GM23338 (cell line): ENCODE data around the gene BCL2L12. TPM values are rescaled to one million over a fixed set of nuclear protein-coding genes. Genes with fewer than 3 reads are reported as not detected.

ENCODE experiments used
- ATAC-seq: fragments of 200-7000 bp; cut with Tn5 transposase; 3 replicates; pipeline ENCODE4 v1.9.1; 2020
- DNase-seq: peaks from one replicate; pipeline ENCODE4 v3.0.0-alpha.2; 2015; ENCODE audit warnings: low spot score
- H2AFZ ChIP-seq: fragments of 200-600 bp; sonication (generic); 2 replicates; pipeline ENCODE4 v1.8.0; 2016; ENCODE audit warnings: antibody characterized with exemption, mild to moderate bottlenecking, moderate library complexity
- H3F3A ChIP-seq: fragments of 200-600 bp; sonication (generic); replicated peaks from 2 replicates; pipeline ENCODE4 v1.8.0; 2017; ENCODE audit warnings: antibody characterized with exemption, mixed run types, low read depth
- H3K27ac ChIP-seq: fragments of 200-600 bp; sonication (generic); 2 replicates; pipeline ENCODE4 v1.6.1; 2016; ENCODE audit warnings: low read depth
- H3K27me3 ChIP-seq: fragments of 200-600 bp; sonication (generic); 2 replicates; pipeline ENCODE4 v1.8.0; 2016; ENCODE audit warnings: mild to moderate bottlenecking, mixed run types, moderate library complexity; ENCODE audit not compliant: insufficient read depth
- H3K36me3 ChIP-seq: fragments of 200-600 bp; sonication (generic); 2 replicates; pipeline ENCODE4 v1.8.0; 2016; ENCODE audit warnings: mild to moderate bottlenecking; ENCODE audit not compliant: insufficient read depth
- H3K4me1 ChIP-seq: fragments of 200-600 bp; sonication (generic); 2 replicates; pipeline ENCODE4 v1.8.0; 2016; ENCODE audit warnings: mild to moderate bottlenecking, moderate library complexity; ENCODE audit not compliant: insufficient read depth
- H3K4me2 ChIP-seq: fragments of 200-600 bp; sonication (generic); 2 replicates; pipeline ENCODE4 v1.7.1; 2017; ENCODE audit warnings: mixed run types
- H3K4me3 ChIP-seq: fragments of 200-600 bp; sonication (generic); 2 replicates; pipeline ENCODE4 v1.6.1; 2016; ENCODE audit warnings: mixed run types
- H3K79me2 ChIP-seq: fragments of 200-600 bp; sonication (generic); replicated peaks from 2 replicates; pipeline ENCODE4 v1.8.0; 2017; ENCODE audit warnings: mild to moderate bottlenecking; ENCODE audit not compliant: insufficient read depth
- H3K9me2 ChIP-seq: fragments of 200-600 bp; sonication (generic); 2 replicates; pipeline ENCODE4 v1.8.0; 2017; ENCODE audit not compliant: insufficient read depth
- H4K20me1 ChIP-seq: fragments of 200-600 bp; sonication (generic); replicated peaks from 2 replicates; pipeline ENCODE4 v1.8.0; 2017; ENCODE audit warnings: mild to moderate bottlenecking; ENCODE audit not compliant: insufficient read depth
- H3K27ac Mint-ChIP-seq: 2 replicates; pipeline ENCODE4 v1.8.0; 2020; ENCODE audit warnings: inconsistent platforms, mild to moderate bottlenecking, moderate library complexity, mixed read lengths
- H3K27me3 Mint-ChIP-seq: 3 replicates; pipeline ENCODE4 v1.8.0; 2022; ENCODE audit warnings: low read depth, mild to moderate bottlenecking, moderate library complexity, mixed read lengths, inconsistent platforms; ENCODE audit not compliant: insufficient read depth, poor library complexity
- H3K36me3 Mint-ChIP-seq: 3 replicates; pipeline ENCODE4 v1.8.0; 2021; ENCODE audit warnings: low read depth, mild to moderate bottlenecking, inconsistent platforms, moderate library complexity, mixed read lengths
- H3K4me1 Mint-ChIP-seq: 3 replicates; pipeline ENCODE4 v1.8.0; 2020; ENCODE audit warnings: mild to moderate bottlenecking, inconsistent platforms, mixed read lengths
- H3K4me3 Mint-ChIP-seq: 3 replicates; pipeline ENCODE4 v1.8.0; 2021; ENCODE audit warnings: moderate library complexity, mild to moderate bottlenecking, inconsistent platforms, mixed read lengths
- H3K9me3 Mint-ChIP-seq: 3 replicates; pipeline ENCODE4 v1.8.0; 2020; ENCODE audit warnings: moderate library complexity, mild to moderate bottlenecking, inconsistent platforms, mixed read lengths
- CREB1 ChIP-seq: fragments of 250-450 bp; sonication (Bioruptor Pico); IDR thresholded peaks from 2 replicates; pipeline ENCODE4 v1.5.0; 2020; ENCODE audit warnings: low read depth, mild to moderate bottlenecking, moderate library complexity
- EZH2 ChIP-seq: fragments of 200-600 bp; sonication (generic); IDR thresholded peaks from one replicate; pipeline ENCODE4 v1.8.0; 2017; ENCODE audit warnings: antibody characterized with exemption, mild to moderate bottlenecking, low read depth; ENCODE audit not compliant: unreplicated experiment
- EZH2phosphoT487 ChIP-seq: fragments of 200-600 bp; sonication (generic); IDR thresholded peaks from one replicate; pipeline ENCODE4 v1.8.1; 2018; ENCODE audit warnings: antibody characterized with exemption; ENCODE audit not compliant: unreplicated experiment
- JUNB ChIP-seq: IDR thresholded peaks from one replicate; pipeline ENCODE4 v1.6.1; 2016; ENCODE audit warnings: antibody characterized with exemption; ENCODE audit not compliant: unreplicated experiment
- NANOG ChIP-seq: IDR thresholded peaks from 2 replicates; pipeline ENCODE4 v1.6.1; 2016; ENCODE audit warnings: antibody characterized with exemption, borderline replicate concordance
- POLR2AphosphoS5 ChIP-seq: IDR thresholded peaks from 2 replicates; pipeline ENCODE4 v1.6.1; 2016; ENCODE audit warnings: antibody characterized with exemption, low read depth
- REST ChIP-seq: IDR thresholded peaks from one replicate; pipeline ENCODE4 v1.6.1; 2018; ENCODE audit warnings: antibody characterized with exemption; ENCODE audit not compliant: unreplicated experiment
- STAT1 ChIP-seq: IDR thresholded peaks from one replicate; pipeline ENCODE4 v1.6.1; 2016; ENCODE audit warnings: antibody characterized with exemption; ENCODE audit not compliant: unreplicated experiment
- ZNF114 ChIP-seq: fragments of 250-450 bp; sonication (Bioruptor Pico); IDR thresholded peaks from 2 replicates; pipeline ENCODE4 v1.5.0; 2020; ENCODE audit warnings: mild to moderate bottlenecking, moderate library complexity
- ZNF331 ChIP-seq: fragments of 250-450 bp; sonication (Bioruptor Pico); IDR thresholded peaks from 2 replicates; pipeline ENCODE4 v1.5.0; 2020; ENCODE audit warnings: low read depth, mild to moderate bottlenecking, moderate library complexity
- ZNF462 ChIP-seq: fragments of 250-450 bp; sonication (Bioruptor Pico); IDR thresholded peaks from 2 replicates; pipeline ENCODE4 v1.5.0; 2020; ENCODE audit warnings: mild to moderate bottlenecking, moderate library complexity
- polyA plus RNA-seq: library from polyadenylated mRNA; unstranded; fragments of >200 nt; fragmentation: Nextera tagmentation; extraction: Ambion mirVana; gene quantifications from 2 replicates; pipeline ENCODE4 v1.2.1, GENCODE V29; 2016
- total RNA-seq: library from RNA; depleted of rRNA; stranded (reverse); fragments of >200 nt; shearing (Covaris generic); gene quantifications from 2 replicates; pipeline ENCODE4 v1.2.3, GENCODE V29; 2014
- TF ChIP-seq, protein P1 (sequence below), 2 experiments: fragments of 200-600 bp in 1 of 2; sonication (generic) in 1 of 2; conservative IDR thresholded peaks; 2 replicates each; pipeline versions ENCODE4 v1.5.1 to v1.6.1; 2016 to 2017; ENCODE audit warnings: antibody characterized with exemption in 2 of 2, low read depth in 2 of 2, mild to moderate bottlenecking in 2 of 2, moderate library complexity in 1 of 2
- TF ChIP-seq, protein P2 (sequence below): IDR thresholded peaks from 2 replicates; pipeline ENCODE4 v1.6.1; 2016; ENCODE audit warnings: antibody characterized with exemption

Gene BCL2L12
- total and polyA plus RNA-seq, 2 experiments from 2014 or later: 61.3 to 102 TPM

DNA sequence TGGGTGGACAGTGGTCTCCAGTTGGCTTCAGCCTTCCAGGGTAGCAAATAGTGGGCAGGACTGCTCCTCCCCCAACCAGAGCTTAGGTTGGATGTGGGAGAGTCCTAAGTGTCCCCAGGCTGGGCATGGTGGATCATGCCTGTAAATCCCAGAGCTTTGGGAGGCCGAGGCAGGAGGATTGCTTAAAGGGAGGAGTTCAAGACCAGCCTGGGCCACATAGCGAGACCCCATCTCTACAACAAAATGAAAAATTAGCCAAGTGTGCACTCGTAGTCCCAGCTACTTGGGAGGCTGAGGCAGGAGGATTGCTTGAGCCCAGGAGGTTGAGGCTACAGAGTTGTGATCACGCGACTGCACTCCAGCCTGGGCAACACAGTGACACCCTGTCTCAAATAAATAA, 33.2 kb upstream of the BCL2L12 start:
- peaks cover 14% of the 10 kb centered on the region; the same call in 1 of the 2 replicates for H3K4me1 ChIP-seq
- TF ChIP-seq ZNF114 (CRISPR knock-in tag) (no peak), EZH2 (no peak), CREB1 (CRISPR knock-in tag) (no peak), STAT1 (no peak), REST (no peak), JUNB (no peak), ZNF331 (no peak), NANOG (no peak), EZH2phosphoT487 (no peak), POLR2AphosphoS5 (no peak), ZNF462 (CRISPR knock-in tag) (no peak)
- TF ChIP-seq, protein P1, sequence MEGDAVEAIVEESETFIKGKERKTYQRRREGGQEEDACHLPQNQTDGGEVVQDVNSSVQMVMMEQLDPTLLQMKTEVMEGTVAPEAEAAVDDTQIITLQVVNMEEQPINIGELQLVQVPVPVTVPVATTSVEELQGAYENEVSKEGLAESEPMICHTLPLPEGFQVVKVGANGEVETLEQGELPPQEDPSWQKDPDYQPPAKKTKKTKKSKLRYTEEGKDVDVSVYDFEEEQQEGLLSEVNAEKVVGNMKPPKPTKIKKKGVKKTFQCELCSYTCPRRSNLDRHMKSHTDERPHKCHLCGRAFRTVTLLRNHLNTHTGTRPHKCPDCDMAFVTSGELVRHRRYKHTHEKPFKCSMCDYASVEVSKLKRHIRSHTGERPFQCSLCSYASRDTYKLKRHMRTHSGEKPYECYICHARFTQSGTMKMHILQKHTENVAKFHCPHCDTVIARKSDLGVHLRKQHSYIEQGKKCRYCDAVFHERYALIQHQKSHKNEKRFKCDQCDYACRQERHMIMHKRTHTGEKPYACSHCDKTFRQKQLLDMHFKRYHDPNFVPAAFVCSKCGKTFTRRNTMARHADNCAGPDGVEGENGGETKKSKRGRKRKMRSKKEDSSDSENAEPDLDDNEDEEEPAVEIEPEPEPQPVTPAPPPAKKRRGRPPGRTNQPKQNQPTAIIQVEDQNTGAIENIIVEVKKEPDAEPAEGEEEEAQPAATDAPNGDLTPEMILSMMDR (conservative IDR thresholded peaks at IDR 0.05; ENCODE audit: low read depth in 2 of 2): no peak
- TF ChIP-seq, protein P2, sequence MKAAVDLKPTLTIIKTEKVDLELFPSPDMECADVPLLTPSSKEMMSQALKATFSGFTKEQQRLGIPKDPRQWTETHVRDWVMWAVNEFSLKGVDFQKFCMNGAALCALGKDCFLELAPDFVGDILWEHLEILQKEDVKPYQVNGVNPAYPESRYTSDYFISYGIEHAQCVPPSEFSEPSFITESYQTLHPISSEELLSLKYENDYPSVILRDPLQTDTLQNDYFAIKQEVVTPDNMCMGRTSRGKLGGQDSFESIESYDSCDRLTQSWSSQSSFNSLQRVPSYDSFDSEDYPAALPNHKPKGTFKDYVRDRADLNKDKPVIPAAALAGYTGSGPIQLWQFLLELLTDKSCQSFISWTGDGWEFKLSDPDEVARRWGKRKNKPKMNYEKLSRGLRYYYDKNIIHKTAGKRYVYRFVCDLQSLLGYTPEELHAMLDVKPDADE: no peak
- H3K4me3 ChIP-seq: no peak overlapping the region
- H3K27me3 ChIP-seq: no peaks in the 10 kb centered on the region
- Mint-ChIP-seq H3K4me3 (no peak overlapping the region), H3K27ac (no peak overlapping the region), H3K36me3 (peaks cover 11% of the 10 kb centered on the region; the same call in 2 of the 3 replicates), H3K4me1 (peaks cover 28% of the 10 kb centered on the region), H3K27me3 (peaks cover 27% of the 10 kb centered on the region), H3K9me3 (peaks cover 2% of the 10 kb centered on the region; the same call in 1 of the 3 replicates)
- H3K36me3 ChIP-seq: no peaks in the 10 kb centered on the region; the same call in 1 of the 2 replicates
- no peaks in the 10 kb centered on the region for H3K79me2 ChIP-seq
- H3K4me2 ChIP-seq: no peak overlapping the region
- H3K9me2 ChIP-seq: no peaks in the 10 kb centered on the region
- ATAC-seq: no peak
- DNase-seq: no peak
- H3F3A ChIP-seq: peaks cover 37% of the 10 kb centered on the region
- no peak overlapping the region for H3K27ac ChIP-seq
- H4K20me1 ChIP-seq: peaks cover 5% of the 10 kb centered on the region
- no peak overlapping the region for H2AFZ ChIP-seq
